ENCODE data around the gene DUSP19. TPM values are rescaled to one million over a fixed set of nuclear protein-coding genes. Genes with fewer than 3 reads are reported as not detected.
A peak's percentile ranks its signal among the peaks of the same experiment; 100 is the strongest.

Gene DUSP19
- total and polyA plus RNA-seq, 2 of the 13 experiments (the other 11 are each of a cell fraction or from before 2014, with no cell fraction given), result 1.3 to 1.9 TPM

- TF ChIP-seq MXD3 (CRISPR knock-in tag; IDR thresholded peaks at IDR 0.05), result no peak
- TF ChIP-seq ZNF788 (CRISPR knock-in tag; IDR thresholded peaks at IDR 0.05; ENCODE audit: borderline replicate concordance), result no peak
- TF ChIP-seq TOPORS (CRISPR knock-in tag; IDR thresholded peaks at IDR 0.05), result no peak
- TF ChIP-seq MIER3 (CRISPR knock-in tag; IDR thresholded peaks at IDR 0.05; ENCODE audit: borderline replicate concordance), result no peak
- no peak for TF ChIP-seq ZNF605 (CRISPR knock-in tag; IDR thresholded peaks at IDR 0.05)
- no peak for TF ChIP-seq RBM22 (optimal IDR thresholded peaks at IDR 0.05; ENCODE audit: low read length)
- TF ChIP-seq HOXA9 (CRISPR knock-in tag; IDR thresholded peaks at IDR 0.05; ENCODE audit: borderline replicate concordance), result no peak
- no peak for TF ChIP-seq HOXA7 (CRISPR knock-in tag; IDR thresholded peaks at IDR 0.05)
- TF ChIP-seq ZNF7 (CRISPR knock-in tag; IDR thresholded peaks at IDR 0.05), result no peak
- TF ChIP-seq ZNF451 (CRISPR knock-in tag; IDR thresholded peaks at IDR 0.05), result no peak
- TF ChIP-seq NONO (IDR thresholded peaks at IDR 0.05), result no peak
- TF ChIP-seq NONO (CRISPR knock-in tag; conservative IDR thresholded peaks at IDR 0.05), result 0 out of 2 replicates have a peak, but pooled peaks have one; percentile 7
- TF ChIP-seq ZNF792 (CRISPR knock-in tag; IDR thresholded peaks at IDR 0.05), result no peak
- no peak for TF ChIP-seq GTF2F1 (IDR thresholded peaks at IDR 0.05; ENCODE audit: low read length)
These were observed 21.1 kb upstream of the DUSP19 start (continued) for GRCh38 chr2:183057333-183057985.

- no peak overlapping the region for H2AFZ ChIP-seq (ENCODE audit: low read length)
- CTCF ChIA-PET (ENCODE audit: low intra/inter-chr PET ratio, low total read pairs), result no interaction called here
- FAIRE-seq (no peak), DNase-seq (ENCODE audit: low spot score) (no peak), ATAC-seq (no peak)
- no TSS peak for BruUV-seq (replicated peaks)
- H3K9ac ChIP-seq (ENCODE audit: insufficient read depth, low read depth, low read length), result no peak overlapping the region
- no peaks in the 10 kb centered on the region for H3K36me3 ChIP-seq (replicated peaks in 1 of 2; ENCODE audit: control insufficient read depth in 1 of 2, insufficient read depth in 2 of 2, low read length in 2 of 2)
- no peaks in the 10 kb centered on the region for H3K9me3 ChIP-seq (ENCODE audit: low read length)
- H3K27ac ChIP-seq (ENCODE audit: extremely low read length, insufficient read depth, low read length), result peak overlapping the region; percentile 67
- no peaks in the 10 kb centered on the region for H3K79me2 ChIP-seq (ENCODE audit: insufficient read depth, low read length)
- WGBS (ENCODE audit: low lambda C conversion rate), result 50% methylated on average over 1 of the region's 1 CpG
- intact Hi-C loops (cut with micrococcal nuclease; ENCODE audit: unreplicated experiment), result no loop called here
- in situ Hi-C loops (cut with HindIII; ENCODE audit: extremely low pct_ligation_motif_present, low pct_unique_long_range_greater_than_20kb), result no loop called here
- no peak overlapping the region for H3K4me3 ChIP-seq (replicated peaks in 1 of 3; ENCODE audit: insufficient read depth in 1 of 3, low read depth in 2 of 3, low read length in 3 of 3)
- H4K20me1 ChIP-seq (ENCODE audit: insufficient read depth, low read length), result no peaks in the 10 kb centered on the region
- POLR2A ChIA-PET, result no interaction called here
- H3K4me1 ChIP-seq (ENCODE audit: insufficient read depth, low read length), result peaks cover 47% of the 10 kb centered on the region
- peak overlapping the region; percentile 74; the same call in 1 of the 2 replicates for H3K4me2 ChIP-seq (ENCODE audit: low read depth, low read length)
- no peaks in the 10 kb centered on the region for H3K27me3 ChIP-seq (ENCODE audit: control insufficient read depth in 1 of 2, insufficient read depth in 2 of 2, low read length in 2 of 2)
- TF ChIP-seq AHDC1 (CRISPR knock-in tag; IDR thresholded peaks at IDR 0.05; ENCODE audit: borderline replicate concordance) (no peak), PBX2 (CRISPR knock-in tag; IDR thresholded peaks at IDR 0.05) (no peak), ZNF660 (CRISPR knock-in tag; IDR thresholded peaks at IDR 0.05; ENCODE audit: borderline replicate concordance, low read depth) (no peak), ARNT2 (CRISPR knock-in tag; IDR thresholded peaks at IDR 0.05; ENCODE audit: low read depth) (no peak), NFE2 (CRISPR knock-in tag; IDR thresholded peaks at IDR 0.05) (peak; percentile 82; the same call in 1 of the 2 replicates)
These were observed 19.0 kb upstream of the DUSP19 start for GRCh38 chr2:183059561-183059960.
